GM23338 (cell line): Measurements from ENCODE around the gene ARMC7. TPM values are rescaled to one million over a fixed set of nuclear protein-coding genes. Genes with fewer than 3 reads are reported as not detected.

ENCODE experiments used
- ATAC-seq: fragments of 200-7000 bp; cut with Tn5 transposase; 3 replicates; pipeline ENCODE4 v1.9.1; 2020
- DNase-seq: peaks from one replicate; pipeline ENCODE4 v3.0.0-alpha.2; 2015; ENCODE audit warnings: low spot score
- H2AFZ ChIP-seq: fragments of 200-600 bp; sonication (generic); 2 replicates; pipeline ENCODE4 v1.8.0; 2016; ENCODE audit warnings: antibody characterized with exemption, mild to moderate bottlenecking, moderate library complexity
- H3F3A ChIP-seq: fragments of 200-600 bp; sonication (generic); replicated peaks from 2 replicates; pipeline ENCODE4 v1.8.0; 2017; ENCODE audit warnings: antibody characterized with exemption, mixed run types, low read depth
- H3K27ac ChIP-seq: fragments of 200-600 bp; sonication (generic); 2 replicates; pipeline ENCODE4 v1.6.1; 2016; ENCODE audit warnings: low read depth
- H3K27me3 ChIP-seq: fragments of 200-600 bp; sonication (generic); 2 replicates; pipeline ENCODE4 v1.8.0; 2016; ENCODE audit warnings: mild to moderate bottlenecking, mixed run types, moderate library complexity; ENCODE audit not compliant: insufficient read depth
- H3K36me3 ChIP-seq: fragments of 200-600 bp; sonication (generic); 2 replicates; pipeline ENCODE4 v1.8.0; 2016; ENCODE audit warnings: mild to moderate bottlenecking; ENCODE audit not compliant: insufficient read depth
- H3K4me1 ChIP-seq: fragments of 200-600 bp; sonication (generic); 2 replicates; pipeline ENCODE4 v1.8.0; 2016; ENCODE audit warnings: mild to moderate bottlenecking, moderate library complexity; ENCODE audit not compliant: insufficient read depth
- H3K4me2 ChIP-seq: fragments of 200-600 bp; sonication (generic); 2 replicates; pipeline ENCODE4 v1.7.1; 2017; ENCODE audit warnings: mixed run types
- H3K4me3 ChIP-seq: fragments of 200-600 bp; sonication (generic); 2 replicates; pipeline ENCODE4 v1.6.1; 2016; ENCODE audit warnings: mixed run types
- H3K79me2 ChIP-seq: fragments of 200-600 bp; sonication (generic); replicated peaks from 2 replicates; pipeline ENCODE4 v1.8.0; 2017; ENCODE audit warnings: mild to moderate bottlenecking; ENCODE audit not compliant: insufficient read depth
- H3K9me2 ChIP-seq: fragments of 200-600 bp; sonication (generic); 2 replicates; pipeline ENCODE4 v1.8.0; 2017; ENCODE audit not compliant: insufficient read depth
- H4K20me1 ChIP-seq: fragments of 200-600 bp; sonication (generic); replicated peaks from 2 replicates; pipeline ENCODE4 v1.8.0; 2017; ENCODE audit warnings: mild to moderate bottlenecking; ENCODE audit not compliant: insufficient read depth
- H3K27ac Mint-ChIP-seq: 2 replicates; pipeline ENCODE4 v1.8.0; 2020; ENCODE audit warnings: inconsistent platforms, mild to moderate bottlenecking, moderate library complexity, mixed read lengths
- H3K27me3 Mint-ChIP-seq: 3 replicates; pipeline ENCODE4 v1.8.0; 2022; ENCODE audit warnings: low read depth, mild to moderate bottlenecking, moderate library complexity, mixed read lengths, inconsistent platforms; ENCODE audit not compliant: insufficient read depth, poor library complexity
- H3K36me3 Mint-ChIP-seq: 3 replicates; pipeline ENCODE4 v1.8.0; 2021; ENCODE audit warnings: low read depth, mild to moderate bottlenecking, inconsistent platforms, moderate library complexity, mixed read lengths
- H3K4me1 Mint-ChIP-seq: 3 replicates; pipeline ENCODE4 v1.8.0; 2020; ENCODE audit warnings: mild to moderate bottlenecking, inconsistent platforms, mixed read lengths
- H3K4me3 Mint-ChIP-seq: 3 replicates; pipeline ENCODE4 v1.8.0; 2021; ENCODE audit warnings: moderate library complexity, mild to moderate bottlenecking, inconsistent platforms, mixed read lengths
- H3K9me3 Mint-ChIP-seq: 3 replicates; pipeline ENCODE4 v1.8.0; 2020; ENCODE audit warnings: moderate library complexity, mild to moderate bottlenecking, inconsistent platforms, mixed read lengths
- CREB1 ChIP-seq: fragments of 250-450 bp; sonication (Bioruptor Pico); IDR thresholded peaks from 2 replicates; pipeline ENCODE4 v1.5.0; 2020; ENCODE audit warnings: low read depth, mild to moderate bottlenecking, moderate library complexity
- EZH2 ChIP-seq: fragments of 200-600 bp; sonication (generic); IDR thresholded peaks from one replicate; pipeline ENCODE4 v1.8.0; 2017; ENCODE audit warnings: antibody characterized with exemption, mild to moderate bottlenecking, low read depth; ENCODE audit not compliant: unreplicated experiment
- EZH2phosphoT487 ChIP-seq: fragments of 200-600 bp; sonication (generic); IDR thresholded peaks from one replicate; pipeline ENCODE4 v1.8.1; 2018; ENCODE audit warnings: antibody characterized with exemption; ENCODE audit not compliant: unreplicated experiment
- JUNB ChIP-seq: IDR thresholded peaks from one replicate; pipeline ENCODE4 v1.6.1; 2016; ENCODE audit warnings: antibody characterized with exemption; ENCODE audit not compliant: unreplicated experiment
- NANOG ChIP-seq: IDR thresholded peaks from 2 replicates; pipeline ENCODE4 v1.6.1; 2016; ENCODE audit warnings: antibody characterized with exemption, borderline replicate concordance
- POLR2AphosphoS5 ChIP-seq: IDR thresholded peaks from 2 replicates; pipeline ENCODE4 v1.6.1; 2016; ENCODE audit warnings: antibody characterized with exemption, low read depth
- STAT1 ChIP-seq: IDR thresholded peaks from one replicate; pipeline ENCODE4 v1.6.1; 2016; ENCODE audit warnings: antibody characterized with exemption; ENCODE audit not compliant: unreplicated experiment
- ZNF114 ChIP-seq: fragments of 250-450 bp; sonication (Bioruptor Pico); IDR thresholded peaks from 2 replicates; pipeline ENCODE4 v1.5.0; 2020; ENCODE audit warnings: mild to moderate bottlenecking, moderate library complexity
- ZNF331 ChIP-seq: fragments of 250-450 bp; sonication (Bioruptor Pico); IDR thresholded peaks from 2 replicates; pipeline ENCODE4 v1.5.0; 2020; ENCODE audit warnings: low read depth, mild to moderate bottlenecking, moderate library complexity
- polyA plus RNA-seq: library from polyadenylated mRNA; unstranded; fragments of >200 nt; fragmentation: Nextera tagmentation; extraction: Ambion mirVana; gene quantifications from 2 replicates; pipeline ENCODE4 v1.2.1, GENCODE V29; 2016
- total RNA-seq: library from RNA; depleted of rRNA; stranded (reverse); fragments of >200 nt; shearing (Covaris generic); gene quantifications from 2 replicates; pipeline ENCODE4 v1.2.3, GENCODE V29; 2014
- TF ChIP-seq, protein P1 (sequence below): IDR thresholded peaks from 2 replicates; pipeline ENCODE4 v1.6.1; 2016; ENCODE audit warnings: antibody characterized with exemption
- TF ChIP-seq, protein P2 (sequence below): IDR thresholded peaks from one replicate; pipeline ENCODE4 v1.6.1; 2018; ENCODE audit warnings: antibody characterized with exemption; ENCODE audit not compliant: unreplicated experiment
- TF ChIP-seq, protein P3 (sequence below): fragments of 250-450 bp; sonication (Bioruptor Pico); IDR thresholded peaks from 2 replicates; pipeline ENCODE4 v1.5.0; 2020; ENCODE audit warnings: mild to moderate bottlenecking, moderate library complexity
- TF ChIP-seq, protein P4 (sequence below), 2 experiments: fragments of 200-600 bp in 1 of 2; sonication (generic) in 1 of 2; conservative IDR thresholded peaks; 2 replicates each; pipeline versions ENCODE4 v1.5.1 to v1.6.1; 2016 to 2017; ENCODE audit warnings: antibody characterized with exemption in 2 of 2, low read depth in 2 of 2, mild to moderate bottlenecking in 2 of 2, moderate library complexity in 1 of 2

ARMC7 gene
- total and polyA plus RNA-seq, 2 experiments from 2014 or later, result 5.6 to 8.4 TPM

DNA sequence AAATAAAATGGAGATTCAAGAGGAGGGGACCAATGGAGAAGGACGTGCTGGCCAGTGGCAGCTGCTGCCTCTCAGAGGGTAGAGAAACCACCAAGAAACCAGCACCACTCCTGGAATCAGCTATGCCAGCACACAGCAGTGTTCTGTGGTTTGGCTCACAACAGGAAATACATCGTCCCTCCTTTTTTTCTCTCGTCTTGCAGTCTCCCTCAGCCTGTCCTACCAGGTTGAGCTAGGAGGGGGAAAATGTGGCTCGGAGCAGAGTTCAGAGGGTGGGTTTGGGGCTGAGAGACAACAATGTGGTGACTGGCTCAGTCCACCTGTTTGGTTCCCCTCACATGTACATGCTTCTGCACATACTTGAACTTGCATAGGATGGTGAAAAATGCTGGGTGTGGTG, 41.9 kb upstream of the ARMC7 start:
- peaks cover 14% of the 10 kb centered on the region for H3K36me3 ChIP-seq
- H3K27me3 Mint-ChIP-seq, result peaks cover 10% of the 10 kb centered on the region
- no peaks in the 10 kb centered on the region for H3K27me3 ChIP-seq
- ATAC-seq (no peak), DNase-seq (no peak)
- H3K36me3 Mint-ChIP-seq, result peaks cover 23% of the 10 kb centered on the region
- no peak overlapping the region for H3K27ac ChIP-seq
- H3K9me2 ChIP-seq, result no peaks in the 10 kb centered on the region
- no peaks in the 10 kb centered on the region for H3K79me2 ChIP-seq
- TF ChIP-seq, protein P1, sequence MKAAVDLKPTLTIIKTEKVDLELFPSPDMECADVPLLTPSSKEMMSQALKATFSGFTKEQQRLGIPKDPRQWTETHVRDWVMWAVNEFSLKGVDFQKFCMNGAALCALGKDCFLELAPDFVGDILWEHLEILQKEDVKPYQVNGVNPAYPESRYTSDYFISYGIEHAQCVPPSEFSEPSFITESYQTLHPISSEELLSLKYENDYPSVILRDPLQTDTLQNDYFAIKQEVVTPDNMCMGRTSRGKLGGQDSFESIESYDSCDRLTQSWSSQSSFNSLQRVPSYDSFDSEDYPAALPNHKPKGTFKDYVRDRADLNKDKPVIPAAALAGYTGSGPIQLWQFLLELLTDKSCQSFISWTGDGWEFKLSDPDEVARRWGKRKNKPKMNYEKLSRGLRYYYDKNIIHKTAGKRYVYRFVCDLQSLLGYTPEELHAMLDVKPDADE, result no peak
- TF ChIP-seq JUNB (no peak), POLR2AphosphoS5 (no peak), STAT1 (no peak), ZNF114 (CRISPR knock-in tag) (no peak), NANOG (no peak), EZH2 (no peak), ZNF331 (no peak), EZH2phosphoT487 (no peak), CREB1 (CRISPR knock-in tag) (no peak)
- TF ChIP-seq, protein P2, sequence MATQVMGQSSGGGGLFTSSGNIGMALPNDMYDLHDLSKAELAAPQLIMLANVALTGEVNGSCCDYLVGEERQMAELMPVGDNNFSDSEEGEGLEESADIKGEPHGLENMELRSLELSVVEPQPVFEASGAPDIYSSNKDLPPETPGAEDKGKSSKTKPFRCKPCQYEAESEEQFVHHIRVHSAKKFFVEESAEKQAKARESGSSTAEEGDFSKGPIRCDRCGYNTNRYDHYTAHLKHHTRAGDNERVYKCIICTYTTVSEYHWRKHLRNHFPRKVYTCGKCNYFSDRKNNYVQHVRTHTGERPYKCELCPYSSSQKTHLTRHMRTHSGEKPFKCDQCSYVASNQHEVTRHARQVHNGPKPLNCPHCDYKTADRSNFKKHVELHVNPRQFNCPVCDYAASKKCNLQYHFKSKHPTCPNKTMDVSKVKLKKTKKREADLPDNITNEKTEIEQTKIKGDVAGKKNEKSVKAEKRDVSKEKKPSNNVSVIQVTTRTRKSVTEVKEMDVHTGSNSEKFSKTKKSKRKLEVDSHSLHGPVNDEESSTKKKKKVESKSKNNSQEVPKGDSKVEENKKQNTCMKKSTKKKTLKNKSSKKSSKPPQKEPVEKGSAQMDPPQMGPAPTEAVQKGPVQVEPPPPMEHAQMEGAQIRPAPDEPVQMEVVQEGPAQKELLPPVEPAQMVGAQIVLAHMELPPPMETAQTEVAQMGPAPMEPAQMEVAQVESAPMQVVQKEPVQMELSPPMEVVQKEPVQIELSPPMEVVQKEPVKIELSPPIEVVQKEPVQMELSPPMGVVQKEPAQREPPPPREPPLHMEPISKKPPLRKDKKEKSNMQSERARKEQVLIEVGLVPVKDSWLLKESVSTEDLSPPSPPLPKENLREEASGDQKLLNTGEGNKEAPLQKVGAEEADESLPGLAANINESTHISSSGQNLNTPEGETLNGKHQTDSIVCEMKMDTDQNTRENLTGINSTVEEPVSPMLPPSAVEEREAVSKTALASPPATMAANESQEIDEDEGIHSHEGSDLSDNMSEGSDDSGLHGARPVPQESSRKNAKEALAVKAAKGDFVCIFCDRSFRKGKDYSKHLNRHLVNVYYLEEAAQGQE, result no peak
- TF ChIP-seq, protein P3, sequence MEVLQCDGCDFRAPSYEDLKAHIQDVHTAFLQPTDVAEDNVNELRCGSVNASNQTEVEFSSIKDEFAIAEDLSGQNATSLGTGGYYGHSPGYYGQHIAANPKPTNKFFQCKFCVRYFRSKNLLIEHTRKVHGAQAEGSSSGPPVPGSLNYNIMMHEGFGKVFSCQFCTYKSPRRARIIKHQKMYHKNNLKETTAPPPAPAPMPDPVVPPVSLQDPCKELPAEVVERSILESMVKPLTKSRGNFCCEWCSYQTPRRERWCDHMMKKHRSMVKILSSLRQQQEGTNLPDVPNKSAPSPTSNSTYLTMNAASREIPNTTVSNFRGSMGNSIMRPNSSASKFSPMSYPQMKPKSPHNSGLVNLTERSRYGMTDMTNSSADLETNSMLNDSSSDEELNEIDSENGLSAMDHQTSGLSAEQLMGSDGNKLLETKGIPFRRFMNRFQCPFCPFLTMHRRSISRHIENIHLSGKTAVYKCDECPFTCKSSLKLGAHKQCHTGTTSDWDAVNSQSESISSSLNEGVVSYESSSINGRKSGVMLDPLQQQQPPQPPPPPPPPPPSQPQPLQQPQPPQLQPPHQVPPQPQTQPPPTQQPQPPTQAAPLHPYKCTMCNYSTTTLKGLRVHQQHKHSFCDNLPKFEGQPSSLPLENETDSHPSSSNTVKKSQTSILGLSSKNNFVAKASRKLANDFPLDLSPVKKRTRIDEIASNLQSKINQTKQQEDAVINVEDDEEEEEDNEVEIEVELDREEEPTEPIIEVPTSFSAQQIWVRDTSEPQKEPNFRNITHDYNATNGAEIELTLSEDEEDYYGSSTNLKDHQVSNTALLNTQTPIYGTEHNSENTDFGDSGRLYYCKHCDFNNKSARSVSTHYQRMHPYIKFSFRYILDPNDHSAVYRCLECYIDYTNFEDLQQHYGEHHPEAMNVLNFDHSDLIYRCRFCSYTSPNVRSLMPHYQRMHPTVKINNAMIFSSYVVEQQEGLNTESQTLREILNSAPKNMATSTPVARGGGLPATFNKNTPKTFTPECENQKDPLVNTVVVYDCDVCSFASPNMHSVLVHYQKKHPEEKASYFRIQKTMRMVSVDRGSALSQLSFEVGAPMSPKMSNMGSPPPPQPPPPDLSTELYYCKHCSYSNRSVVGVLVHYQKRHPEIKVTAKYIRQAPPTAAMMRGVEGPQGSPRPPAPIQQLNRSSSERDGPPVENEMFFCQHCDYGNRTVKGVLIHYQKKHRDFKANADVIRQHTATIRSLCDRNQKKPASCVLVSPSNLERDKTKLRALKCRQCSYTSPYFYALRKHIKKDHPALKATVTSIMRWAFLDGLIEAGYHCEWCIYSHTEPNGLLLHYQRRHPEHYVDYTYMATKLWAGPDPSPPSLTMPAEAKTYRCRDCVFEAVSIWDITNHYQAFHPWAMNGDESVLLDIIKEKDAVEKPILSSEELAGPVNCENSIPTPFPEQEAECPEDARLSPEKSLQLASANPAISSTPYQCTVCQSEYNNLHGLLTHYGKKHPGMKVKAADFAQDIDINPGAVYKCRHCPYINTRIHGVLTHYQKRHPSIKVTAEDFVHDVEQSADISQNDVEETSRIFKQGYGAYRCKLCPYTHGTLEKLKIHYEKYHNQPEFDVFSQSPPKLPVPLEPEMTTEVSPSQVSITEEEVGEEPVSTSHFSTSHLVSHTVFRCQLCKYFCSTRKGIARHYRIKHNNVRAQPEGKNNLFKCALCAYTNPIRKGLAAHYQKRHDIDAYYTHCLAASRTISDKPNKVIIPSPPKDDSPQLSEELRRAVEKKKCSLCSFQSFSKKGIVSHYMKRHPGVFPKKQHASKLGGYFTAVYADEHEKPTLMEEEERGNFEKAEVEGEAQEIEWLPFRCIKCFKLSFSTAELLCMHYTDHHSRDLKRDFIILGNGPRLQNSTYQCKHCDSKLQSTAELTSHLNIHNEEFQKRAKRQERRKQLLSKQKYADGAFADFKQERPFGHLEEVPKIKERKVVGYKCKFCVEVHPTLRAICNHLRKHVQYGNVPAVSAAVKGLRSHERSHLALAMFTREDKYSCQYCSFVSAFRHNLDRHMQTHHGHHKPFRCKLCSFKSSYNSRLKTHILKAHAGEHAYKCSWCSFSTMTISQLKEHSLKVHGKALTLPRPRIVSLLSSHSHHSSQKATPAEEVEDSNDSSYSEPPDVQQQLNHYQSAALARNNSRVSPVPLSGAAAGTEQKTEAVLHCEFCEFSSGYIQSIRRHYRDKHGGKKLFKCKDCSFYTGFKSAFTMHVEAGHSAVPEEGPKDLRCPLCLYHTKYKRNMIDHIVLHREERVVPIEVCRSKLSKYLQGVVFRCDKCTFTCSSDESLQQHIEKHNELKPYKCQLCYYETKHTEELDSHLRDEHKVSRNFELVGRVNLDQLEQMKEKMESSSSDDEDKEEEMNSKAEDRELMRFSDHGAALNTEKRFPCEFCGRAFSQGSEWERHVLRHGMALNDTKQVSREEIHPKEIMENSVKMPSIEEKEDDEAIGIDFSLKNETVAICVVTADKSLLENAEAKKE (CRISPR knock-in tag), result no peak
- TF ChIP-seq, protein P4, sequence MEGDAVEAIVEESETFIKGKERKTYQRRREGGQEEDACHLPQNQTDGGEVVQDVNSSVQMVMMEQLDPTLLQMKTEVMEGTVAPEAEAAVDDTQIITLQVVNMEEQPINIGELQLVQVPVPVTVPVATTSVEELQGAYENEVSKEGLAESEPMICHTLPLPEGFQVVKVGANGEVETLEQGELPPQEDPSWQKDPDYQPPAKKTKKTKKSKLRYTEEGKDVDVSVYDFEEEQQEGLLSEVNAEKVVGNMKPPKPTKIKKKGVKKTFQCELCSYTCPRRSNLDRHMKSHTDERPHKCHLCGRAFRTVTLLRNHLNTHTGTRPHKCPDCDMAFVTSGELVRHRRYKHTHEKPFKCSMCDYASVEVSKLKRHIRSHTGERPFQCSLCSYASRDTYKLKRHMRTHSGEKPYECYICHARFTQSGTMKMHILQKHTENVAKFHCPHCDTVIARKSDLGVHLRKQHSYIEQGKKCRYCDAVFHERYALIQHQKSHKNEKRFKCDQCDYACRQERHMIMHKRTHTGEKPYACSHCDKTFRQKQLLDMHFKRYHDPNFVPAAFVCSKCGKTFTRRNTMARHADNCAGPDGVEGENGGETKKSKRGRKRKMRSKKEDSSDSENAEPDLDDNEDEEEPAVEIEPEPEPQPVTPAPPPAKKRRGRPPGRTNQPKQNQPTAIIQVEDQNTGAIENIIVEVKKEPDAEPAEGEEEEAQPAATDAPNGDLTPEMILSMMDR (conservative IDR thresholded peaks at IDR 0.05; ENCODE audit: low read depth in 2 of 2), result no peak
- no peaks in the 10 kb centered on the region for H3K4me1 ChIP-seq
- no peaks in the 10 kb centered on the region for H3K9me3 Mint-ChIP-seq
- no peak overlapping the region for H3K27ac Mint-ChIP-seq
- H4K20me1 ChIP-seq, result peaks cover 6% of the 10 kb centered on the region; the same call in 1 of the 2 replicates
- 0 out of 2 replicates have a peak, but pooled peaks cover 3% of the 10 kb centered on the region for H3F3A ChIP-seq
- H2AFZ ChIP-seq, result no peak overlapping the region
- H3K4me3 ChIP-seq, result no peak overlapping the region
- no peak overlapping the region for H3K4me3 Mint-ChIP-seq
- no peak overlapping the region for H3K4me2 ChIP-seq
- no peaks in the 10 kb centered on the region for H3K4me1 Mint-ChIP-seq
